Suprapubic skin (tissue), 4 donors: ENCODE results near the gene FRAT2. TPM values are rescaled to one million over a fixed set of nuclear protein-coding genes. Genes with fewer than 3 reads are reported as not detected.
A peak's percentile ranks its signal among the peaks of the same experiment; 100 is the strongest.

Source experiments
- DNase-seq, 2 donors: peaks; one replicate each; pipeline ENCODE4 v3.0.0-alpha.2; 2019; ENCODE audit warnings: low spot score in 2 of 2
- H3K27ac ChIP-seq: fragments of 200-600 bp; sonication (generic); one replicate; pipeline ENCODE4 v1.5.1; 2019
- H3K27me3 ChIP-seq: fragments of 200-600 bp; sonication (generic); one replicate; pipeline ENCODE4 v1.5.1; 2019
- H3K36me3 ChIP-seq: fragments of 200-600 bp; sonication (generic); one replicate; pipeline ENCODE4 v1.5.1; 2019
- H3K4me1 ChIP-seq: fragments of 200-600 bp; sonication (generic); one replicate; pipeline ENCODE4 v1.5.1; 2019
- H3K4me3 ChIP-seq: fragments of 200-600 bp; sonication (generic); one replicate; pipeline ENCODE4 v1.5.1; 2019; ENCODE audit warnings: mild to moderate bottlenecking
- H3K9me3 ChIP-seq: fragments of 200-600 bp; sonication (generic); one replicate; pipeline ENCODE4 v1.5.1; 2019
- EP300 ChIP-seq: sonication (generic); formaldehyde crosslinking; IDR thresholded peaks from one replicate; pipeline ENCODE4 v1.6.1; 2017; ENCODE audit warnings: antibody characterized with exemption
- POLR2A ChIP-seq, 2 donors: fragments of 450-650 bp; IDR thresholded peaks; one replicate each; pipeline ENCODE4 v1.6.1; 2017; ENCODE audit warnings: antibody characterized with exemption in 2 of 2, mild to moderate bottlenecking in 2 of 2, moderate library complexity in 2 of 2
- POLR2AphosphoS5 ChIP-seq, 3 donors: sonication (generic); formaldehyde crosslinking; IDR thresholded peaks; one replicate each; pipeline ENCODE4 v1.6.1; 2017; ENCODE audit warnings: antibody characterized with exemption in 3 of 3
- WGBS: methylation state at CpG from one replicate; pipeline ENCODE4 v1.1.5; 2018; 5-methylcytosine and 5-hydroxymethylcytosine counted together
- total RNA-seq, 4 donors: library from RNA; depleted of rRNA; stranded (reverse); fragments of >200 nt; gene quantifications; one replicate each; pipeline ENCODE4 v1.1.0, GENCODE V29; 2016
- TF ChIP-seq, protein P1 (sequence below), 2 donors: fragments of 200-600 bp in 1 of 2; fragments of 450-650 bp in 1 of 2; sonication (generic) in 1 of 2; IDR thresholded peaks; one replicate each; pipeline ENCODE4 v1.5.1; 2016 to 2019; ENCODE audit warnings: antibody characterized with exemption in 2 of 2, mild to moderate bottlenecking in 1 of 2, moderate library complexity in 1 of 2

FRAT2 gene
- 10 to 100 TPM; 30.9 to 58.0 (median 38.4) TPM for total RNA-seq

- no peak for TF ChIP-seq EP300
- peak in 1 of 2 donors; percentile 61 for TF ChIP-seq POLR2A (IDR thresholded peaks at IDR 0.05)
- TF ChIP-seq, protein P1, sequence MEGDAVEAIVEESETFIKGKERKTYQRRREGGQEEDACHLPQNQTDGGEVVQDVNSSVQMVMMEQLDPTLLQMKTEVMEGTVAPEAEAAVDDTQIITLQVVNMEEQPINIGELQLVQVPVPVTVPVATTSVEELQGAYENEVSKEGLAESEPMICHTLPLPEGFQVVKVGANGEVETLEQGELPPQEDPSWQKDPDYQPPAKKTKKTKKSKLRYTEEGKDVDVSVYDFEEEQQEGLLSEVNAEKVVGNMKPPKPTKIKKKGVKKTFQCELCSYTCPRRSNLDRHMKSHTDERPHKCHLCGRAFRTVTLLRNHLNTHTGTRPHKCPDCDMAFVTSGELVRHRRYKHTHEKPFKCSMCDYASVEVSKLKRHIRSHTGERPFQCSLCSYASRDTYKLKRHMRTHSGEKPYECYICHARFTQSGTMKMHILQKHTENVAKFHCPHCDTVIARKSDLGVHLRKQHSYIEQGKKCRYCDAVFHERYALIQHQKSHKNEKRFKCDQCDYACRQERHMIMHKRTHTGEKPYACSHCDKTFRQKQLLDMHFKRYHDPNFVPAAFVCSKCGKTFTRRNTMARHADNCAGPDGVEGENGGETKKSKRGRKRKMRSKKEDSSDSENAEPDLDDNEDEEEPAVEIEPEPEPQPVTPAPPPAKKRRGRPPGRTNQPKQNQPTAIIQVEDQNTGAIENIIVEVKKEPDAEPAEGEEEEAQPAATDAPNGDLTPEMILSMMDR (IDR thresholded peaks at IDR 0.05) = no peak
- TF ChIP-seq POLR2AphosphoS5 (IDR thresholded peaks at IDR 0.05) = peak in 2 of 3 donors; percentile 85 to 92
- H3K9me3 ChIP-seq = no peaks in the 10 kb centered on the region
- peaks cover 68% of the 10 kb centered on the region for H3K4me1 ChIP-seq
- DNase-seq = peak; percentile 93 to 96
- H3K4me3 ChIP-seq = peak within 1 kb of the TSS; percentile 90
- H3K27ac ChIP-seq = peak within 1 kb of the TSS; percentile 98
- under 1% methylated on average over 46 of the region's 103 CpGs for WGBS
- H3K36me3 ChIP-seq = peaks cover 3% of the 10 kb centered on the region
- no peaks in the 10 kb centered on the region for H3K27me3 ChIP-seq
Observed at GRCh38 chr10:97334370-97335175, at the start of gene FRAT2. Gene FRAT2 (minus strand): TSS chr10:97334729. CDS start chr10:97334572, 157 bp downstream.

DNA sequence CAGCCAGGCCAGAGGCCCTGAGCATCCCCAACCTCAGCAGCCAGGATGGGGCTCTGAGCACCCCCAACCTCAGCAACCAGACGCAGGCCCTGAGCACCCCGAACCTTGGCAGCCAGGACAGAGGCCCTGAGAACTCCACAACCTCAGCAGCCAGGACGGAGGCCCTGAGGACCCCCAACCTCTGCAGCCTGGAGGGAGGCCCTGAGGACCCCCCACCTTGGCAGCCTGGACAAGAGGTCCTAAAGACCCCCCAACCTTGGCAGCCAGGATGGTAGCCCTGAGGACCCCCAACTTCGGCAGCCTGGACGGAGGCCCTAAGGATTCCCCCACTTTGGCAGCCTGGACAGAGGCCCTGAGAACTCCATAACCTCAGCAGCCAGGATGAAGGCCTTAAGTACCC lies 49.6 kb upstream of the FRAT2 start:
- H3K27ac ChIP-seq = no peak overlapping the region
- no CpG with 5 or more reads among the region's 5 CpGs for WGBS
- H3K36me3 ChIP-seq = peaks cover 88% of the 10 kb centered on the region
- DNase-seq = no peak
- no peaks in the 10 kb centered on the region for H3K27me3 ChIP-seq
- no peak overlapping the region for H3K4me3 ChIP-seq
- no peak for TF ChIP-seq POLR2A (IDR thresholded peaks at IDR 0.05)
- TF ChIP-seq POLR2AphosphoS5 (IDR thresholded peaks at IDR 0.05) = no peak
- TF ChIP-seq EP300 = no peak
- TF ChIP-seq, protein P1 (IDR thresholded peaks at IDR 0.05) = no peak
- H3K4me1 ChIP-seq = no peaks in the 10 kb centered on the region
- H3K9me3 ChIP-seq = no peaks in the 10 kb centered on the region

GRCh38 chr10:97383159-97383558 lies 48.6 kb upstream of the FRAT2 start:
- no peak overlapping the region for H3K4me3 ChIP-seq
- peaks cover 88% of the 10 kb centered on the region for H3K36me3 ChIP-seq
- H3K27ac ChIP-seq = no peak overlapping the region
- TF ChIP-seq POLR2AphosphoS5 (IDR thresholded peaks at IDR 0.05) (no peak), POLR2A (IDR thresholded peaks at IDR 0.05) (no peak), EP300 (no peak)
- TF ChIP-seq, protein P1 (IDR thresholded peaks at IDR 0.05) = no peak
- H3K4me1 ChIP-seq = no peaks in the 10 kb centered on the region
- no peaks in the 10 kb centered on the region for H3K27me3 ChIP-seq
- 98% methylated on average over 7 of the region's 7 CpGs for WGBS
- H3K9me3 ChIP-seq = no peaks in the 10 kb centered on the region
- no peak for DNase-seq

DNA sequence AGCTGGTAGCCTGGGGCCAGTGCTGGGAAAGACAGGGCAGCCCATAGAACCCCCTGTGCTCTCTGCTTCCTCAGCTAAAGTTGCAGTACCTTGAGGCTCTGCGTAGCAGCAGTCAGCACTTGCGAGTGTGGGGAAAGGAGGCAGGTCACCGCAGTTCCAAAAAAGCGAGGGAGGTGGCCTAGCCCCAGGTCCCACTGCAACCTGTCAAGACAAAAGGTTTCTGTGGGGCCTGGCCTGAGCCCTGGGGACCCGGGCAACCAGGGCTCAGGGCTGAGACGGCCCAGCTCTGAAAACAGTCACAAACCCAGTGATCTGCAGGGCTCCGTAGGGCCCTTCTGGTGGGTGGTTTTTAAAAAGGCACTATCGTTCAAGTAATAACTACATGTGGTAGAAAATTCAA lies 47.1 kb upstream of the FRAT2 start:
- no peak for DNase-seq
- Histone ChIP-seq H3K27ac (no peak overlapping the region), H3K36me3 (peaks cover 87% of the 10 kb centered on the region), H3K4me3 (no peak overlapping the region), H3K27me3 (no peaks in the 10 kb centered on the region), H3K9me3 (no peaks in the 10 kb centered on the region), H3K4me1 (no peaks in the 10 kb centered on the region)
- TF ChIP-seq EP300 (no peak), POLR2A (IDR thresholded peaks at IDR 0.05) (no peak), POLR2AphosphoS5 (IDR thresholded peaks at IDR 0.05) (no peak)
- TF ChIP-seq, protein P1 (IDR thresholded peaks at IDR 0.05) = no peak
- WGBS = 90% methylated on average over 8 of the region's 8 CpGs

DNA sequence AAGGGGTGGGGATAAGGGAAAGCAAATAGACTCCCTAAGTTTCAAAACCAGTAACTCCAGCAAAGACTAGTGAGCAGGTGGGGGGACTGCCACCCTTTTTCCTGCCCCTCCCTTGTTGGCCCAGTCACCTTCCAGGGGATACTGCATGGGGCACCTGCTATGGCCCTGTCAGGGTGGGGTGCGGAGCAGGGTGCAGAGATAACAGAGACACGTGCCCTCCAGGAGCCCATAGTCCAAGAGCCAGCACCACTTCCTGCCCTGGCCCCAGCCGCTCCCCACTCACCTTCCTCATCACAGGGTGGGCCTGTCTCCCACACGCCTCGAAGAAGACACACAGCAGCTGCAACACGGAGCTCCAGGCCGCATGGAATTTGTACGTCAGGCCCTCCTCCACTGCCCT lies 46.0 kb upstream of the FRAT2 start:
- TF ChIP-seq EP300 (no peak), POLR2AphosphoS5 (IDR thresholded peaks at IDR 0.05) (no peak), POLR2A (IDR thresholded peaks at IDR 0.05) (no peak)
- TF ChIP-seq, protein P1 (IDR thresholded peaks at IDR 0.05) = no peak
- Histone ChIP-seq H3K27me3 (no peaks in the 10 kb centered on the region), H3K36me3 (peaks cover 83% of the 10 kb centered on the region), H3K27ac (no peak overlapping the region), H3K9me3 (no peaks in the 10 kb centered on the region), H3K4me1 (no peaks in the 10 kb centered on the region), H3K4me3 (no peak overlapping the region)
- no peak for DNase-seq
- no CpG with 5 or more reads among the region's 8 CpGs for WGBS
